Fibroblast of mammary gland (primary cell): ENCODE results near the gene ACTL8.

ENCODE experiments used
- DNase-seq: peaks from one replicate; pipeline ENCODE4 v3.0.0-alpha.2; 2010; ENCODE audit warnings: low read depth
- H3K4me3 ChIP-seq: 2 replicates; pipeline ENCODE4 v1.5.1; 2011; ENCODE audit warnings: low read depth, mild to moderate bottlenecking, low read length, moderate library complexity; ENCODE audit not compliant: control insufficient read depth
- TF ChIP-seq, protein P1 (sequence below): conservative IDR thresholded peaks from 2 replicates; pipeline ENCODE4 v1.5.1; 2011; ENCODE audit warnings: low read depth, low read length, inconsistent platforms; ENCODE audit not compliant: control insufficient read depth, insufficient read depth

Gene ACTL8

DNA sequence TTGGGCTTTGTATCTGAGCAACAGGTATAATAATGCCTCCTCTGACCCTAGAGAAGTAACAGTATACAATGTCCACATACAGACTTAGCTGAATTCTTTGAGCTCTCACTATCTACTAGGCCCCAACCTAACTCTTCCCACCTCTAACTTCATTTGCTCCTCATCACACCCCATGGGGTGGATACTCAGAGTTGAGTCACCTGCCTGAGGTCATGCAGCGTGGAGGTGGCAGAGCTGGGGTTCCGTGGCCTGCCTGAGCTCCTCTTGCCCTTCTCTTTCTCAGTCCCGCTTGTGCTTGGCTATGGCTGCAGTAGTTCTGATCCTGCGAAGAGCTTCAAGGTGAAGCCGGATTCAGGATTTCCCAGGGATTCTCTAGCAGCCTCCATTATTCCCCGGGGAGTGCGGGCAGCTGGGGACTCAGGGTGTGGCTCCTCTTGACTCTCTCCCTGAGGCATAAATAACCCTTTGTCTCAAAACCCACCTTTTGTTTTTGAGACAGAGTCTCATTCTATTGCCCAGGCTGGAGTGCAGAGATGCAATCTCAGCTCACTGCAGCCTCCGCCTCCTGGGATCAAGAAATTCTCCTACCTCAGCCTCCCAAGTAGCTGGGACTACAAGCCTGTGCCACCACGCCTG lies 29.9 kb upstream of the ACTL8 start:
- no peak overlapping the region for H3K4me3 ChIP-seq

GRCh38 chr1:17725811-17726582 lies 29.1 kb upstream of the ACTL8 start:
- H3K4me3 ChIP-seq = no peak overlapping the region
- TF ChIP-seq, protein P1, sequence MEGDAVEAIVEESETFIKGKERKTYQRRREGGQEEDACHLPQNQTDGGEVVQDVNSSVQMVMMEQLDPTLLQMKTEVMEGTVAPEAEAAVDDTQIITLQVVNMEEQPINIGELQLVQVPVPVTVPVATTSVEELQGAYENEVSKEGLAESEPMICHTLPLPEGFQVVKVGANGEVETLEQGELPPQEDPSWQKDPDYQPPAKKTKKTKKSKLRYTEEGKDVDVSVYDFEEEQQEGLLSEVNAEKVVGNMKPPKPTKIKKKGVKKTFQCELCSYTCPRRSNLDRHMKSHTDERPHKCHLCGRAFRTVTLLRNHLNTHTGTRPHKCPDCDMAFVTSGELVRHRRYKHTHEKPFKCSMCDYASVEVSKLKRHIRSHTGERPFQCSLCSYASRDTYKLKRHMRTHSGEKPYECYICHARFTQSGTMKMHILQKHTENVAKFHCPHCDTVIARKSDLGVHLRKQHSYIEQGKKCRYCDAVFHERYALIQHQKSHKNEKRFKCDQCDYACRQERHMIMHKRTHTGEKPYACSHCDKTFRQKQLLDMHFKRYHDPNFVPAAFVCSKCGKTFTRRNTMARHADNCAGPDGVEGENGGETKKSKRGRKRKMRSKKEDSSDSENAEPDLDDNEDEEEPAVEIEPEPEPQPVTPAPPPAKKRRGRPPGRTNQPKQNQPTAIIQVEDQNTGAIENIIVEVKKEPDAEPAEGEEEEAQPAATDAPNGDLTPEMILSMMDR = no peak
- DNase-seq = no peak

More for the DNA sequence above, 29.9 kb upstream of the ACTL8 start:
- DNase-seq = no peak
- TF ChIP-seq, protein P1 = no peak

- DNase-seq = no peak
- TF ChIP-seq, protein P1 = no peak
- H3K4me3 ChIP-seq = no peak overlapping the region
Observed at GRCh38 chr1:17728123-17728712, 26.9 kb upstream of the ACTL8 start.

DNA sequence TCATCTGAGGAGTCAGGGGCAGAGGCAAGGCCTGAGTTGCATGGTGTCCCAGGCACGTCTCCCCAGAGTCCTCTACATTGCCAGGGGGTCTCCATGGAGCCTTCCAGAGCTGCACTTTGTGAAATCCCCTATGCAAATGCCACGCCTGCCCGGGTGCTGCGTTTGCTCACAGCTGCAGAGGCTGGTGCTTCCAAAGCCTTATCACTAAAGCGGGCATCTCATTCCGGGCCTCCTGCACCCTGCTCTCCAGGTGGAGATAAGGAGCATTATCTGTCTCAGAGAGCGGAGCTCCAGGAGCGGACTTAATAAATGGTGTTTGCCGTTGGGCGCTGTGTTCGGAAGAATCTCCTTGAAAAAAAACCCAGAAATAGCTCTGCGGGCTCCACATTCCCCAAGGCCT lies 25.9 kb upstream of the ACTL8 start:
- TF ChIP-seq, protein P1 = no peak
- no peak overlapping the region for H3K4me3 ChIP-seq
- DNase-seq = no peak

DNA sequence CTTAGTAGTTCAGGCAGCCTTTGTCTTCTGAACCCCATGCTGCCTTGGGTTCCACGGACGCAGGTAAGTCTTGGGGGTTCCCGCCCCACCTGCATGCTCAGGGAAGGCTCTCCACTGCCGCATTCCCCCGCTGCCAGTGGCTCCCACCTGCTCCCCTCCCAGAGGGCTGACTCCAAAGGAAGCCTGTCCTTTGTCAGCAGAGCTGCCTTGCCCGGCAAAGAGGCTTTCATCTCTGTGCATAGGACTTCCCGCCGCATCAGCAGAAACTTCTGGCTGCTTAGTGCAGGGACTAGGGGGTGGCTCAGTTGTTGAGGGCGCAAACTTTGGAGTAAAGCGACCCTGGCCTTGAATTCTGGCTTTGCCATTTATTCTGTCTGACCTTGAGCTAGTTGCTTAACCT lies 25.2 kb upstream of the ACTL8 start:
- DNase-seq = no peak
- TF ChIP-seq, protein P1 = no peak
- H3K4me3 ChIP-seq = no peak overlapping the region

DNA sequence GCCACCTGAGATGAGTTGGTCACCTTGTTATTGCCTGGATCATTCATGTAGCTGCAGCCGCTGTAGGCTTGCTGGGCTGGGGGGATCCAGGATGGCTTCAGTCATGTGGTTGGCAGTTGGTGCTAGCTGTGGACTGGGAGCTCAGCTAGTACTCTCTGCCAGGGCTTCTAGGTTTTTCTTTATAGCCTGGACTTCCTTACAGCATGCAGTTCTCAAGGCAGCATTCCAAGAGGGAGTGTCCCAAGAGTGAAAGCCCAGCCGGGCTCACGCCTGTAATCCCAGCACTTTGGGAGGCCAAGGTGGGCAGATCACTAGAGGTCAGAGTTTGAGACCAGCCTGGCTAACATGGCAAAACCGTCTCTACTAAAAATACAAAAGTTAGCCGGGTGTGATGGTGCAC lies 23.7 kb upstream of the ACTL8 start:
- H3K4me3 ChIP-seq = no peak overlapping the region
- DNase-seq = no peak
- TF ChIP-seq, protein P1 = no peak
